H9 (cell line): ENCODE measurements around the gene SKIC8. TPM values are rescaled to one million over a fixed set of nuclear protein-coding genes. Genes with fewer than 3 reads are reported as not detected.

Source experiments
- DNase-seq: peaks from one replicate; pipeline ENCODE4 v3.0.0-alpha.2; 2017
- H2AFZ ChIP-seq: one replicate; pipeline ENCODE4 v1.6.1; 2013; ENCODE audit warnings: mild to moderate bottlenecking, low read length, control low read depth, moderate library complexity
- H2AK5ac ChIP-seq: 2 replicates; pipeline ENCODE4 v1.6.1; 2013; ENCODE audit warnings: low read length, control low read depth, mixed read lengths; ENCODE audit not compliant: insufficient read length
- H2BK120ac ChIP-seq: one replicate; pipeline ENCODE4 v1.6.1; 2013; ENCODE audit warnings: low read depth, mild to moderate bottlenecking, low read length, control low read depth, inconsistent platforms; ENCODE audit not compliant: poor library complexity, severe bottlenecking
- H2BK12ac ChIP-seq: 2 replicates; pipeline ENCODE4 v1.6.1; 2013; ENCODE audit warnings: low read length, control low read depth, mixed read lengths, low read depth; ENCODE audit not compliant: insufficient read length
- H2BK15ac ChIP-seq: 2 replicates; pipeline ENCODE4 v1.6.1; 2013; ENCODE audit warnings: low read depth, low read length, control low read depth
- H2BK20ac ChIP-seq: one replicate; pipeline ENCODE4 v1.6.1; 2013; ENCODE audit warnings: low read depth, mild to moderate bottlenecking, low read length, control low read depth, inconsistent platforms; ENCODE audit not compliant: poor library complexity, severe bottlenecking
- H2BK5ac ChIP-seq: 2 replicates; pipeline ENCODE4 v1.6.1; 2013; ENCODE audit warnings: low read length, control low read depth, mixed read lengths; ENCODE audit not compliant: insufficient read length
- H3K14ac ChIP-seq: 2 replicates; pipeline ENCODE4 v1.6.1; 2013; ENCODE audit warnings: low read length, control low read depth; ENCODE audit not compliant: insufficient read depth
- H3K18ac ChIP-seq: 2 replicates; pipeline ENCODE4 v1.6.1; 2013; ENCODE audit warnings: low read depth, mild to moderate bottlenecking, mixed read lengths, low read length, control low read depth; ENCODE audit not compliant: insufficient read length
- H3K23ac ChIP-seq: 2 replicates; pipeline ENCODE4 v1.6.1; 2013; ENCODE audit warnings: low read length, control low read depth, mixed read lengths, low read depth; ENCODE audit not compliant: insufficient read length
- H3K23me2 ChIP-seq: 2 replicates; pipeline ENCODE4 v1.6.1; 2013; ENCODE audit warnings: low read depth, mild to moderate bottlenecking, mixed read lengths, low read length, control low read depth; ENCODE audit not compliant: insufficient read length, poor library complexity, severe bottlenecking
- H3K27ac ChIP-seq: 2 replicates; pipeline ENCODE4 v1.5.1; 2013; ENCODE audit warnings: low read length, control low read depth, mixed read lengths, low read depth; ENCODE audit not compliant: insufficient read length
- H3K27me3 ChIP-seq: 2 replicates; pipeline ENCODE4 v1.6.1; 2013; ENCODE audit warnings: low read length, control low read depth, inconsistent platforms; ENCODE audit not compliant: insufficient read depth
- H3K4ac ChIP-seq: 2 replicates; pipeline ENCODE4 v1.6.1; 2013; ENCODE audit warnings: low read depth, mild to moderate bottlenecking, control low read depth, inconsistent platforms, low read length, moderate library complexity
- H3K4me1 ChIP-seq: 2 replicates; pipeline ENCODE4 v1.6.1; 2013; ENCODE audit warnings: low read length, control low read depth, inconsistent platforms; ENCODE audit not compliant: insufficient read depth
- H3K4me2 ChIP-seq: 2 replicates; pipeline ENCODE4 v1.6.1; 2013; ENCODE audit warnings: low read length, control low read depth, mixed read lengths; ENCODE audit not compliant: insufficient read length, insufficient read depth
- H3K56ac ChIP-seq: 2 replicates; pipeline ENCODE4 v1.6.1; 2013; ENCODE audit warnings: low read depth, mild to moderate bottlenecking, mixed read lengths, low read length, control low read depth; ENCODE audit not compliant: insufficient read length
- H3K79me1 ChIP-seq: 2 replicates; pipeline ENCODE4 v1.6.1; 2013; ENCODE audit warnings: low read depth, mild to moderate bottlenecking, moderate library complexity, low read length, control low read depth, inconsistent platforms; ENCODE audit not compliant: insufficient read depth, poor library complexity, severe bottlenecking
- H3K79me2 ChIP-seq: 2 replicates; pipeline ENCODE4 v1.6.1; 2013; ENCODE audit warnings: low read length, control low read depth, inconsistent platforms; ENCODE audit not compliant: insufficient read depth
- H3K9ac ChIP-seq: 2 replicates; pipeline ENCODE4 v1.6.1; 2013; ENCODE audit warnings: low read length, control low read depth, mixed read lengths; ENCODE audit not compliant: insufficient read length; ENCODE audit errors: extremely low read depth
- H3K9me3 ChIP-seq: one replicate; pipeline ENCODE4 v1.6.1; 2013; ENCODE audit warnings: low read depth, low read length, inconsistent platforms; ENCODE audit not compliant: control insufficient read depth
- H3T11ph ChIP-seq: one replicate; pipeline ENCODE4 v1.6.1; 2013; ENCODE audit warnings: mild to moderate bottlenecking, low read length, control low read depth, inconsistent platforms
- H4K20me1 ChIP-seq: one replicate; pipeline ENCODE4 v1.6.1; 2013; ENCODE audit not compliant: control insufficient read depth, insufficient read length, insufficient read depth
- H4K5ac ChIP-seq: 2 replicates; pipeline ENCODE4 v1.6.1; 2013; ENCODE audit warnings: low read depth, mild to moderate bottlenecking, mixed read lengths, low read length, control low read depth; ENCODE audit not compliant: insufficient read length
- H4K8ac ChIP-seq: replicated peaks from 2 replicates; pipeline ENCODE4 v1.6.1; 2013; ENCODE audit warnings: low read length, control low read depth, mixed read lengths, low read depth; ENCODE audit not compliant: insufficient read length
- H4K91ac ChIP-seq: 2 replicates; pipeline ENCODE4 v1.6.1; 2013; ENCODE audit warnings: low read depth, mild to moderate bottlenecking, moderate library complexity, mixed read lengths, low read length, control low read depth; ENCODE audit not compliant: insufficient read length
- H3K27ac Mint-ChIP-seq, 3 experiments: 2 replicates in 2 of 3; 3 replicates in 1 of 3; pipeline ENCODE4 v1.8.0; 2020 to 2021; ENCODE audit warnings: mixed read lengths in 3 of 3, mild to moderate bottlenecking in 1 of 3, moderate library complexity in 1 of 3
- H3K27me3 Mint-ChIP-seq: 2 replicates; pipeline ENCODE4 v1.8.0; 2021; ENCODE audit warnings: low read depth, mild to moderate bottlenecking, moderate library complexity, mixed read lengths
- H3K36me3 Mint-ChIP-seq, 3 experiments: 2 replicates in 2 of 3; 3 replicates in 1 of 3; pipeline ENCODE4 v1.8.0; 2020 to 2021; ENCODE audit warnings: low read depth in 3 of 3, mixed read lengths in 3 of 3; ENCODE audit not compliant: insufficient read depth in 1 of 3
- H3K4me1 Mint-ChIP-seq, 2 experiments: 2 replicates each; pipeline ENCODE4 v1.8.0; 2020; ENCODE audit warnings: mixed read lengths in 2 of 2
- H3K4me3 Mint-ChIP-seq, 2 experiments: 2 replicates in 1 of 2; 3 replicates in 1 of 2; pipeline ENCODE4 v1.8.0; 2020 to 2021; ENCODE audit warnings: mild to moderate bottlenecking in 2 of 2, mixed read lengths in 2 of 2, moderate library complexity in 1 of 2
- H3K9me3 Mint-ChIP-seq, 2 experiments: 2 replicates in 1 of 2; 3 replicates in 1 of 2; pipeline ENCODE4 v1.8.0; 2020; ENCODE audit warnings: mild to moderate bottlenecking in 2 of 2, mixed read lengths in 2 of 2, moderate library complexity in 1 of 2
- WGBS: extraction: QIAGEN DNeasy Blood & Tissue Kit; methylation state at CpG from one replicate; pipeline ENCODE4 v1.1.7; 2013; ENCODE audit warnings: missing lambda C conversion rate, low lambda C conversion rate, mixed read lengths; ENCODE audit not compliant: insufficient read length; ENCODE audit errors: extremely low coverage; 5-methylcytosine and 5-hydroxymethylcytosine counted together
- total RNA-seq: library from RNA; stranded (reverse); gene quantifications from 2 replicates; pipeline ENCODE4 v1.2.1, GENCODE V29; 2021
- TF ChIP-seq, protein P1 (sequence below): fragments of 200-600 bp; sonication (generic); conservative IDR thresholded peaks from 3 replicates; pipeline ENCODE4 v1.8.0; 2021; ENCODE audit warnings: antibody characterized with exemption, mild to moderate bottlenecking

Gene SKIC8
- total RNA-seq, 1 experiment from 2014 or later, result 45.6 TPM

DNA sequence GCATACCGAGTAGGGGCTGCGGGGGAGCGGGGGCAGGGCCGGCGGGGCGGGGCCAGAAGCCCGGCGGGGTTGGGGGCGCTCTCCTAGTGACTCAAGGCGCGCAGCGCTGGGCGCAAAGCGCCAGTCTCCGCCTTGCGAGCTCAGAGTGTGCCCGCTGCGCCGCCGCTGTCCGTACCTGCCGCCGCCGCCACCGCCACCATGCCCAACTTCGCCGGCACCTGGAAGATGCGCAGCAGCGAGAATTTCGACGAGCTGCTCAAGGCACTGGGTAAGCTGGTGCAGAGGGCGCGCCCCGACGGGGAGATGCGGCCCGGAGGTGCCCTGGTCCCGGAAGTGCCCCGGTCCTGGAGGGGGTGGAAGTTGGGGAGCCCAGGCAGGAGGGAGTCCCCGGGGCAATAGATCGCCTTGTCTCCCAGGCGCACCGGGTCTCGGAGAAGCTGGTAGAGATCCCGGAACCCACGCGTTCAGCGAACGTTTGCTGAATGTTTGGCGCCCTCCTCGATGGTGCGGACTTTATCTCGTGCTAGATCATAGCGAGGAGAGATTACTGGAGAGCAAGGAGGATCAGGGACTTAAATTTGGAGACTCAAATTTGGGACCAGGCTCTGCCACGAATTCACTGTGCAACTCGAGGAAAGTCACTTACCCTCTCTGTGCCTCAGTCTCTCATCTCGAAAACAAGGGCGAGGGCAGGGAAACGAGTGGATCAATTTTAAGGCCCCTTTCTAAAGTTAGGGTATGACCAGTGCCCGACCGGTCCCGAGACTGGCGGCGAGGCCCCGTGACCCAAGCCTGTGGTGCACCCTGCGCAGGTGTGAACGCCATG lies 41.0 kb upstream of the SKIC8 start, which contains the start of gene CRABP1:
Gene CRABP1, plus strand, starts transcription at position 123 of the 826 bp plus-strand sequence. Its CDS starts 76 bp downstream, at position 199.
- Mint-ChIP-seq H3K36me3 (peaks cover 9 to 30% (median 25%) of the 10 kb centered on the region in 3 experiments), H3K4me3 (peak within 1 kb of the TSS; percentile 68 to 87), H3K4me1 (peaks cover 9 to 30% of the 10 kb centered on the region in 2 experiments), H3K9me3 (no peaks in the 10 kb centered on the region), H3K27ac (no peak within 1 kb of the TSS; a peak in 1 of 7 replicates), H3K27me3 (peaks cover 52% of the 10 kb centered on the region)
- Histone ChIP-seq H3K4me1 (peaks cover 3% of the 10 kb centered on the region), H3K4me2 (peak within 1 kb of the TSS; percentile 65), H2BK12ac (no peak within 1 kb of the TSS), H3T11ph (no peak within 1 kb of the TSS), H3K14ac (no peak within 1 kb of the TSS; the same call in 1 of the 2 replicates), H4K20me1 (no peaks in the 10 kb centered on the region), H4K5ac (no peak within 1 kb of the TSS), H3K27ac (no peak within 1 kb of the TSS), H2BK5ac (no peak within 1 kb of the TSS), H3K23me2 (peaks cover 16% of the 10 kb centered on the region), H3K9me3 (no peaks in the 10 kb centered on the region), H3K79me2 (no peaks in the 10 kb centered on the region), H3K9ac (peak within 1 kb of the TSS; percentile 23), H4K8ac (no peak within 1 kb of the TSS), H3K23ac (no peak within 1 kb of the TSS), H2BK15ac (no peak within 1 kb of the TSS), H3K56ac (no peak within 1 kb of the TSS), H2BK20ac (no peak within 1 kb of the TSS), H3K27me3 (peaks cover 7% of the 10 kb centered on the region), H4K91ac (no peak within 1 kb of the TSS), H2AFZ (no peak within 1 kb of the TSS), H3K4ac (no peak within 1 kb of the TSS), H3K79me1 (no peaks in the 10 kb centered on the region), H2AK5ac (no peak within 1 kb of the TSS), H2BK120ac (no peak within 1 kb of the TSS), H3K18ac (no peak within 1 kb of the TSS)
- DNase-seq, result peak; percentile 76
- WGBS, result no CpG with 5 or more reads among the region's 67 CpGs
- TF ChIP-seq, protein P1, sequence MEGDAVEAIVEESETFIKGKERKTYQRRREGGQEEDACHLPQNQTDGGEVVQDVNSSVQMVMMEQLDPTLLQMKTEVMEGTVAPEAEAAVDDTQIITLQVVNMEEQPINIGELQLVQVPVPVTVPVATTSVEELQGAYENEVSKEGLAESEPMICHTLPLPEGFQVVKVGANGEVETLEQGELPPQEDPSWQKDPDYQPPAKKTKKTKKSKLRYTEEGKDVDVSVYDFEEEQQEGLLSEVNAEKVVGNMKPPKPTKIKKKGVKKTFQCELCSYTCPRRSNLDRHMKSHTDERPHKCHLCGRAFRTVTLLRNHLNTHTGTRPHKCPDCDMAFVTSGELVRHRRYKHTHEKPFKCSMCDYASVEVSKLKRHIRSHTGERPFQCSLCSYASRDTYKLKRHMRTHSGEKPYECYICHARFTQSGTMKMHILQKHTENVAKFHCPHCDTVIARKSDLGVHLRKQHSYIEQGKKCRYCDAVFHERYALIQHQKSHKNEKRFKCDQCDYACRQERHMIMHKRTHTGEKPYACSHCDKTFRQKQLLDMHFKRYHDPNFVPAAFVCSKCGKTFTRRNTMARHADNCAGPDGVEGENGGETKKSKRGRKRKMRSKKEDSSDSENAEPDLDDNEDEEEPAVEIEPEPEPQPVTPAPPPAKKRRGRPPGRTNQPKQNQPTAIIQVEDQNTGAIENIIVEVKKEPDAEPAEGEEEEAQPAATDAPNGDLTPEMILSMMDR, result peak; percentile 21; the same call in 1 of the 3 replicates
